Adrenal gland (tissue), 12 donors: ENCODE results near the gene TBCEL. TPM values are rescaled to one million over a fixed set of nuclear protein-coding genes. Genes with fewer than 3 reads are reported as not detected.

ENCODE experiments used
- DNase-seq, 7 donors: peaks; one replicate each; pipeline ENCODE4 v3.0.0-alpha.2; 2019 to 2020
- H3K27ac ChIP-seq, 5 donors: fragments of 200-600 bp; sonication (generic) in 4 of 5; 1 replicate in 3 of 5; 2 replicates in 2 of 5; pipeline versions ENCODE4 v1.5.1 to v1.8.0; 2016 to 2020; ENCODE audit warnings: mild to moderate bottlenecking in 1 of 5
- H3K27me3 ChIP-seq: fragments of 200-600 bp; 2 replicates; pipeline ENCODE4 v1.8.0; 2021
- H3K36me3 ChIP-seq, 2 donors: fragments of 200-600 bp; replicated peaks in 1 of 2; 1 replicate in 1 of 2; 2 replicates in 1 of 2; pipeline versions ENCODE4 v1.5.1 to v1.8.0; 2018 to 2022
- H3K4me1 ChIP-seq, 2 donors: fragments of 200-600 bp; replicated peaks in 1 of 2; 1 replicate in 1 of 2; 2 replicates in 1 of 2; pipeline versions ENCODE4 v1.5.1 to v1.8.0; 2018 to 2021
- H3K4me3 ChIP-seq, 4 donors: fragments of 200-600 bp; sonication (generic) in 3 of 4; one replicate each; pipeline ENCODE4 v1.5.1; 2016 to 2018
- H3K9me3 ChIP-seq, 3 donors: fragments of 200-600 bp; sonication (generic) in 1 of 3; replicated peaks in 1 of 3; 1 replicate in 2 of 3; 2 replicates in 1 of 3; pipeline versions ENCODE4 v1.5.1 to v1.8.0; 2016 to 2021
- POLR2A ChIP-seq, 2 donors: fragments of 450-650 bp; IDR thresholded peaks; one replicate each; pipeline ENCODE4 v1.6.1; 2017; ENCODE audit warnings: antibody characterized with exemption in 2 of 2, mild to moderate bottlenecking in 2 of 2, moderate library complexity in 1 of 2
- WGBS, 4 donors: extraction: QIAGEN DNeasy Blood & Tissue Kit in 2 of 4; methylation state at CpG; one replicate each; pipeline versions ENCODE4 v1.1.5 to v1.1.7; 2013 to 2017; 5-methylcytosine and 5-hydroxymethylcytosine counted together
- intact Hi-C, 2 donors: fragments of 100-400 bp; cut with DNase I; formaldehyde crosslinking; loops; one replicate each; pipeline versions ENCODE4 v1.14.1 to v1.15.0; 2022 to 2023
- polyA plus RNA-seq, 3 donors: library from polyadenylated mRNA; stranded (reverse); fragments of 200-250 nt in 2 of 3; fragments of 350-450 nt in 1 of 3; fragmentation: Illumina TruSeq in 1 of 3; extraction: RNeasy Lipid Tissue Mini Kit (QIAGEN cat#74804) in 1 of 3; gene quantifications; one replicate each; pipeline ENCODE4 v1.2.3, GENCODE V29; 2013 to 2014
- total RNA-seq, 9 donors: library from RNA; depleted of rRNA in 4 of 9; stranded (reverse); fragments of >200 nt in 4 of 9; fragments of 120-200 nt in 1 of 9; fragmentation: NEBNext Ultra II Directional in 1 of 9; extraction: Animal tissue kit (Norgen Biotek cat#: 25700) in 1 of 9; gene quantifications; one replicate each; pipeline versions ENCODE4 v1.1.0 to v1.2.4, GENCODE V29; 2013 to 2023
- TF ChIP-seq, protein P1 (sequence below), 6 experiments: fragments of 450-650 bp in 4 of 6; fragments of 200-600 bp in 2 of 6; sonication (generic) in 1 of 6; IDR thresholded peaks; 1 replicate in 5 of 6; 2 replicates in 1 of 6; pipeline versions ENCODE4 v1.5.1 to v1.8.0; 2016 to 2021; ENCODE audit warnings: antibody characterized with exemption in 6 of 6, mild to moderate bottlenecking in 2 of 6, moderate library complexity in 1 of 6
- donor health status: healthy with polysubstance abuse.
- donor health status: Bipolar disorder and iron deficiency.
- donor health status: DM: yes; HTN: yes; CAD: no.
- donor health status: DM: no; HTN: no; CAD: no.
- donor health status: DM: no; HTN: no; CAD: no.
- donor health status: DM: yes; HTN: yes; CAD: no.

TBCEL gene
- total and polyA plus RNA-seq, 12 donors = 4.0 to 32.2 (median 20.9) TPM

DNA sequence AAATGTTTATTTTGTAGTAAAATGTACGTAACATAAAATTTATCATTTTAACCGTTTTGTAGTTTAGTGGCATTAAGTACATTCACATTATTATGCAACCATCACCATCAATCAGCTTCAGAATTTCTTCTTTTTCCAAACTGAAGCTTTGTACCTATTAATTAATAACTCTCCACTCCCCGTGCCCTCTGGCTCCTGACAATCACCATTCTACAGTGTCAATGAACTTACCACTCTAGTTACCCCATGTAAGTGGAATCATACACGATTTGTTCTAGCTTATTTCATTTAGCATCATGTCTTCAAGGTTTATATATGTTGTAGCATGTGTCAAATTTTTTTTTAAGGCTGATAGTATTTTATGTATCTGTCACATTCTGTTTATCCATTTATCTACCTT, 9.7 kb downstream of the TBCEL start:
- H3K4me3 ChIP-seq = no peak overlapping the region
- WGBS, 4 donors = 88 to 93% (median 89%) methylated on average over 4 of the region's 4 CpGs
- intact Hi-C loops = no loop called here

DNA sequence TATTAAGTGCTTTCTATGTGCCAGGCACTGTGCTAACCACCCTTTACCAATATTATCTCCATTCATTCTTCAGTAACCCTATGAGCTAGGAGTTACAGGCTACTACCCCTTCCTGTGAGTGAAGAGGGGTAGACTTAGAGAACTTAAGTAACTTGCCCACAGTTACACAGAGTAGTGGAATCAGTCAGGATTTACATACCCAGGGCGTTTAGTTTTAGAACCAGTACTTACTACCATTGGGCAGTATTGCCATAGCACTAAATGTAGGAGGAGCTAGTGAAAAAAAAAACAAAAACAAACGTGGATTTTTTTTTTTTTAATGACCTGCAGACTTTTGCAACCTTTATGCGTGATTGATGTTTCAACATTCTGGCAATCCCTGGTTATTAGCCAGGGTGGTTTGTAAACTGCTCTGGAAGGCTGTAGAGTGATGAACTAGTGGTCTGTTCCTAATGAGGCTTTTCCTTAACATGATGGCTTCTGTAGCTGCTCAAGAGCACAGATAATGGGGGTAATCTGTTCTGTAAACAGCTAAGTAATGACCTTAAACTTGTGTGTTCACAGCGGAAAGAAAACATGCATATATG, 11.4 kb downstream of the TBCEL start:
- no peak overlapping the region for H3K27ac ChIP-seq
- H3K4me1 ChIP-seq = peaks cover 0 to 9% of the 10 kb centered on the region in 2 donors
- no peak for TF ChIP-seq POLR2A (IDR thresholded peaks at IDR 0.05)
- TF ChIP-seq, protein P1, sequence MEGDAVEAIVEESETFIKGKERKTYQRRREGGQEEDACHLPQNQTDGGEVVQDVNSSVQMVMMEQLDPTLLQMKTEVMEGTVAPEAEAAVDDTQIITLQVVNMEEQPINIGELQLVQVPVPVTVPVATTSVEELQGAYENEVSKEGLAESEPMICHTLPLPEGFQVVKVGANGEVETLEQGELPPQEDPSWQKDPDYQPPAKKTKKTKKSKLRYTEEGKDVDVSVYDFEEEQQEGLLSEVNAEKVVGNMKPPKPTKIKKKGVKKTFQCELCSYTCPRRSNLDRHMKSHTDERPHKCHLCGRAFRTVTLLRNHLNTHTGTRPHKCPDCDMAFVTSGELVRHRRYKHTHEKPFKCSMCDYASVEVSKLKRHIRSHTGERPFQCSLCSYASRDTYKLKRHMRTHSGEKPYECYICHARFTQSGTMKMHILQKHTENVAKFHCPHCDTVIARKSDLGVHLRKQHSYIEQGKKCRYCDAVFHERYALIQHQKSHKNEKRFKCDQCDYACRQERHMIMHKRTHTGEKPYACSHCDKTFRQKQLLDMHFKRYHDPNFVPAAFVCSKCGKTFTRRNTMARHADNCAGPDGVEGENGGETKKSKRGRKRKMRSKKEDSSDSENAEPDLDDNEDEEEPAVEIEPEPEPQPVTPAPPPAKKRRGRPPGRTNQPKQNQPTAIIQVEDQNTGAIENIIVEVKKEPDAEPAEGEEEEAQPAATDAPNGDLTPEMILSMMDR (IDR thresholded peaks at IDR 0.05) = no peak
- H3K4me3 ChIP-seq = no peak overlapping the region
- WGBS, 4 donors = 52 to 66% (median 61%) methylated on average over 4 of the region's 4 CpGs
- no peaks in the 10 kb centered on the region for H3K9me3 ChIP-seq
- no peaks in the 10 kb centered on the region for H3K27me3 ChIP-seq
- DNase-seq = no peak
- intact Hi-C loops = no loop called here
- H3K36me3 ChIP-seq = no peaks in the 10 kb centered on the region

More for the DNA sequence above, 9.7 kb downstream of the TBCEL start:
- TF ChIP-seq, protein P1 (IDR thresholded peaks at IDR 0.05) = no peak
- TF ChIP-seq POLR2A (IDR thresholded peaks at IDR 0.05) = no peak
- H3K27me3 ChIP-seq = no peaks in the 10 kb centered on the region
- peaks cover 0 to 9% of the 10 kb centered on the region in 2 donors for H3K4me1 ChIP-seq
- H3K27ac ChIP-seq = no peak overlapping the region
- no peaks in the 10 kb centered on the region for H3K9me3 ChIP-seq
- DNase-seq = no peak
- H3K36me3 ChIP-seq = no peaks in the 10 kb centered on the region

GRCh38 chr11:121035780-121036179, 11.9 kb downstream of the TBCEL start:
- Histone ChIP-seq H3K27me3 (no peaks in the 10 kb centered on the region), H3K9me3 (no peaks in the 10 kb centered on the region), H3K4me1 (peaks cover 0 to 9% of the 10 kb centered on the region in 2 donors), H3K27ac (no peak overlapping the region), H3K36me3 (no peaks in the 10 kb centered on the region), H3K4me3 (no peak overlapping the region)
- 75 to 89% (median 79%) methylated on average over 3 of the region's 3 CpGs for WGBS, 4 donors
- no peak for TF ChIP-seq POLR2A (IDR thresholded peaks at IDR 0.05)
- TF ChIP-seq, protein P1 (IDR thresholded peaks at IDR 0.05) = no peak
- no peak for DNase-seq
- intact Hi-C loops = no loop called here

DNA sequence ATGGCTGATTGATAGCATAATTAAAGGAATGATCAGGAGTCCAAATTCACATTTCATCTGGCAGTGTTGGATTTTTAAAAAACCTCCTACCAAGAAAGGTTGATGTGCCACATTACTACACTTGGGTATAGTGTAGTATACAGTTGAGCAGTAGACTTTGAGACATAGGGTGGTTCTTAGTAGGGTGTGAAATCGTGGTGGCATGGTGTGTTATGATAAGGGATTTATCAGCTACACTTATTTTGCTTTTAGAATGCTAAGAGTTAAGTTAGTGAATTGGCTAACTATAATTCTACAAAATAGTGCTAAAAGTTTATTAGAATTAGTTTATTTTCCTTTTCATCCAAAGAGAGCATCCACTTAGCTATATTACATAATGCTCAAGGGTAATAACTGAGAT, 13.1 kb downstream of the TBCEL start:
- Histone ChIP-seq H3K36me3 (no peaks in the 10 kb centered on the region), H3K27ac (no peak overlapping the region), H3K27me3 (no peaks in the 10 kb centered on the region), H3K4me3 (no peak overlapping the region), H3K9me3 (no peaks in the 10 kb centered on the region), H3K4me1 (peaks cover 0 to 11% of the 10 kb centered on the region in 2 donors)
- no peak for DNase-seq
- 89 to 93% (median 91%) methylated on average over 1 of the region's 1 CpG for WGBS, 4 donors
- intact Hi-C loops = no loop called here
- no peak for TF ChIP-seq POLR2A (IDR thresholded peaks at IDR 0.05)
- TF ChIP-seq, protein P1 (IDR thresholded peaks at IDR 0.05) = no peak
